ENCODE data around the gene PINLYP.
"Not testable (repeated sequence)": the region's sequence is repeated elsewhere in the genome, so short reads cannot be mapped to it uniquely, and the experiment has no call there.

The PINLYP gene

DNA sequence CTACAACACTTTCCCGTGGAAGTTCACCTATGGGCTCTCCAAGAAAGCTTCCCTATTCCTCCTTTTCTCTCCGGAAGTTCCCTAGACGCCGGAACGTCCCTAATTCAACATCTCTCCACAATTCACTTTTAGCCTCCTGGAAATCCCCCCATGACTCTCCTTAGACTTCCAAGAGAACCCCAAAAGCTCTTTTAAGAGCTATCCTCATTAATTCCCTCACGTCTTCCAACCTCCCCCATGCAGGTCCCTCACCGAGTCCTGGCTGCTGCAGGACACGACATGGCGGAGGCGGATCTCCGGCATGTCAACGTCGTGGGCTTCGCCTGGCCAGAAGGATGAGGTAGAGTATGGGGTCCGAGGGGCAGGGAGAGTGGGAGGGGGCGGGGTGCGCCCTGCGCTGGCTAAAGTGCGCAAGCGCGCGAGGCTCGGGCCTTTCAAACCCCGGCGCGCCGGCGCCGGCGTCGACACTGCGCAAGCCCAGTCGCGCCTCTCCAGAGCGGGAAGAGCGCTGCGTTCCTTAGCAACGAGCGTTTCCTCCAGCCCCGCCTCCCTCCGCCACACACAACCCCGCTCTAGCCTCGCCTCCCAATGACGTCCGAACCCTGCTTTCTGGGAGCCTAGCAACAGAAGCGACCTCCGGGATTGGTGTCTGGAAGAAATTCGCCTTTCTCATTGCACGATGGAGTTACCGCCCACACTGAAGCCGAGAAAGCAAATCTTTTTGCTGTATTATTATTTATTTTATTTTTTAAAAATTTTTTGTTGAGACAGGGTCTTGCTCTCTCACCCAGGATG is at the start of gene PINLYP, which contains the start of gene XRCC1:
Gene PINLYP, plus strand, starts transcription at position 646 of the 795 bp plus-strand sequence. CDS start 1,391 bp downstream, outside the sequence.
Gene XRCC1, minus strand, starts transcription at position 372 of the 795 bp plus-strand sequence. Its CDS starts 69 bp downstream, at position 303.
- DNase-seq (ENCODE audit: low read depth), result peak; percentile 93

DNA sequence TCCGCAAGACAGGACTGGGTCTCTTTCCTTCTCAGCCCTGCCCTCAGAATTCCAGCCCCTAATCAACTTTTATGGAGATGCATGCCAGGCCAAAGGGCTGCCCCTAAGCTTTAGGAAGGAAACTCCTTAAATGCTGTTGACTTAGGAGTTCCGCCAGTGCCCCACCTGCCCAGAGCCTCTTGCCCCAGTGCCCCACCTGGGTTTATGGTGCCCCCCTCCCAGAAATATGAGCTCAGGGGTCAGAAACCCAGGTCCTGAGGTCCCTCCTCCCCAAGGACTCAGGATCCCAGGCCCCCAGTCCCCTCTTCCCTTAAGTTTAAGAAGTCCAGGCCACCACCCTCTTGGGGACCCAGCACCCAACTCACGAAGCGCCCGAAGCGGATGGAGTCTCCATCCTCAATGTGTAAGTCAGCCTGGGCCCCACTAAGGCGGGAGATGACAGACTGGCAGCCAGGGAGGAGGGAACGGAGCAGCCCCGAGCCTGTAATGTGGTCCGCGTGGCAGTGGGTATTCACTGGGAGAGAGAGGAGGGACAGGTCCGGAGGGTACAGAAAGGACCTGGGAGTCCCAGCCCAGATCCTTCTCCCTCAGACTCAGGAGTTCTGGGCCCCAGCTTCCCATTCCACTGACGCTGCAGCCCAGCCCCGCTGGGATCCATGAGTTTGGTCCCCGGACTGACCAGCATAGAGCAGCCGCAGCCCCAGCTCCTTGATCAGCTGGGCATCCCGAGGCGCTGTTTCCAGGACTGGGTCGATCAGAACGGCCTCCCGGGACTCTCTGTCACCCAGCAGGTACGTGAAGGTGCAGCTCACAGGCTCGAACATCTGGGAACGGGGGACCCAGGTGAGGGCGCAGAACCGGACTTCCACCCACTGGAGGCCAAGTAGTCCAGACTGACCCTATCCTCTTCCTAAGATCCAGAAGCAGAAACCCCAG is 49.5 kb upstream of the PINLYP start:
- DNase-seq (ENCODE audit: low read depth), result no peak

DNA sequence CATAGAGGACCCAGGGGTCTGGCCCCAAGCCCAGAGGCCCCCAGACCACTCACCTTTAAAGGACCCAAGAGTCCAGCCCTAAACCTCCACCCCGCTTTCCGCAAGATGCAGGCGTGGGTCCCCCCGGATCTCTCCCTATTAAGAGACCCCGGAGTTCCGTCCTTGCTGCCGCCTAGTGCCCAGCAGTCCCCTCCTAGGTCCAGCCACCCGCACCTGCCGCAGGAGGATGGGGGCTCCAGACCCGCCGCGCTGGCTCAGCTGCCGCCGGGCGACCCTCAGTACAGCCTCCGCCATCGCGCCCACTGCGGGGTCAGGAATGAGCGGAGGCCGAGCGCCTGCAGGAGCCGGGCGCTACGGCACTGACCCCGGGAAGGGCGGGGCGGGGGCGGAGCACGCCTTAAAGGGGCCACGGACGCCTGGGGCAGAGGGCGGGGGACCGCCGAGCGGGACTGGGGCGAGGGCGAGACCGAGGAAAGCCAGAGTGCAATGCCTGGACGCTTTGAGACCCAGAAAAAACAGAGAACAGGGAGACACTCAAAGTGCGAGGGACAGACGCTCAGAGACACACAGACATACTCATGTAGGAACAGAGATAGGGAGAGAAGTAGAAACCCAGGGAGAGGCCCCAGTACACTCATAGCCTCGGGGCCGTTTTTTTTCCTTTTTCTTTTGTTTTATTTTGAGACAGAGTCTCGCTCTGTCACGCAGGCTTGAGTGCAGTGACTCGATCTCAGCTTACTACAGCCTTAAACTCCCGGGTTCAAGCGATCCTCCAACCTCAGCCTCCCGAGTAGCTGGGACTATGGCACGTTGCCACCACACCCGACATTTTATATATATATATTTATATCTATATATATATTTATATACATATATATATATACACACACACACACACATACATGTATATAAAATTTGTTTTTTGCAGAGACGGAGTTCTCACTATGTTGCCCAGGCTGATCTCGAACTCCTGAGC is 48.4 kb upstream of the PINLYP start, which contains the start of gene ETHE1:
Gene ETHE1, minus strand, starts transcription at position 318 of the 976 bp plus-strand sequence. Its CDS starts 24 bp downstream, at position 294.
- peak; percentile 60 for DNase-seq (ENCODE audit: low read depth)

DNA sequence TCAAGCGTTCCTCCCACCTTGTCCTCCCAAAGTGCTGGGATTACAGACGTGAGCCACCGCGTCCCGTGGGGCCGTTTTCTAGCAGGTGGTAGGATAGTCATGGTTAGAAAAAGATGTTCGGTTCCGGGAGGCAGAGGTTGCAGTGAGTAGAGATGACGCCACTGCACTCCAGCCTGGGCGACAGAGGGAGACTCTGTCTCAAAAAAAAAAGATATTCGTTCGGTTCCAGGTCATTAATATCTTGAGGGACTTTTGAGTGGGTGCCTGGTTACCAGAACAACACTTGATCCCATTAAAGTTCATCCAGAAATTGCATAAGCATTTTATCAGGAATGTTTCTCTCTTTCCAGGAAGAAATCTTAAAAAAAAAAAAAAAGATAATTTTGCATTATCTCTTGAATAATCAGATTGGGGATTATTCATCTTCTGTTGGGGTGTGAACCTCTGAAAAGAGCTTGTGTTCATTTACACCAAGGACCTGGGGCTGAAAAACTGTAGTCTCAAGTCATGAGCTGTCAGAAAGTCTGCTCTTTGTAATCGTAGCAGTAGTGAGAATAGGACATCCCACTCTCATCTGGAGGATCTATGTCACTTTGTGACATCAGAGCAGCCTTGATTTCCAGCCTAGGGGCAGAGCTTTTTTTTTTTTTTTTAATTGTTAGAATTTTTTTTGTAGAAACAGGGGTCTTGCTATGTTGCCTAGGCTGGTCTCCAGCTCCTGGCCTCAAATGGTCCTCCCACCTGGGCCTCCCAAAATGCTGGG is 47.6 kb upstream of the PINLYP start:
- no peak for DNase-seq (ENCODE audit: low read depth)

DNA sequence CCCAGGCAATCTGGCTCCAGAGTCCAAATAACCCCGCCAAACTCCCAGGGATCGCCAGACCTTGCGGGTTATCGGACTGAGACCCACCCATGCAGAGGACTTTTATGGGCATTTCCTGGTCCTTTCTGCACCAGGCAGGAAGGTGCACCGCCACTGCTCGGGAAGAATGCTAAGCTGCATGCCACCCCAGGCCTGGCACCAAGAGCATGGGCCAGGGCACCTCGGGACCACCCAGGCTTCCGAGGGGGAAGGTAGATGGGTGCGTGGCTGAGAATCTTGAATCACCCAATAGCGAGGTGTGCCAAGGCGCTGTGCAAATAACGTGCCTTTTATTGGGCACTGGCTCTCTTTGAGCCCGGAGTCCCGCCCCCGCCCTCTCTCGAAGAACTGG is 43.0 kb upstream of the PINLYP start:
- no peak for DNase-seq (ENCODE audit: low read depth)

DNA sequence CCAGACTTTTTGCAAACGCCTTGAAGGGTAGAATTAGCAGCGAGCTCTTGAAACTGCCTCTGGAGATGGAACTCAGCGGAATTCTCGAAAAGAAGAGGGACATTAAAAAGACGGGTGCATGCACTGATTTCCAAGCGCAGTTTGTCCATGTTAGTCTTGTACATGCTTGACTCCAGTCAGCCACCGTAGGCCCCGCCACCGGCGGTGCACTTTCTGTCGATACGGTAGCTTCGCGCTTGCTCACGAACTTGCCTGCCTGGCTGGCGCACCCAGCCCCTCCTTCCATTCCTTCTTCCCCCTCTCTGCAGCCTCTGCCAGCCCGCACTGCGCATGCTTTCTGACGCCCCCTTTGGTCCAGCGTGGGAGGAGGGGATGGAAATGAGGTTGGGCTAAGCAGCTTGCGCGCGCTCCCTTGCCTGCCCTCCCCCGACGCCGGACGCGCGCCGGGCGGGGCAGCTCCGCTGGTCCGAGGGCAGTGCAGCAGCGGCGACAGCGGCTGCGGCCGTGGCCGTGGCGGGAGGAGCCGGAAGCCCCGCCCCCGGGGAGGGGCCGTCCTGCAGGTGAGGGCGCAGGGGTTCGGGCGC is 42.5 kb upstream of the PINLYP start, which contains the start of gene ZNF575:
Gene ZNF575, plus strand, starts transcription at position 227 of the 584 bp plus-strand sequence. CDS start 1,235 bp downstream, outside the sequence.
- DNase-seq (ENCODE audit: low read depth), result peak; percentile 75

DNA sequence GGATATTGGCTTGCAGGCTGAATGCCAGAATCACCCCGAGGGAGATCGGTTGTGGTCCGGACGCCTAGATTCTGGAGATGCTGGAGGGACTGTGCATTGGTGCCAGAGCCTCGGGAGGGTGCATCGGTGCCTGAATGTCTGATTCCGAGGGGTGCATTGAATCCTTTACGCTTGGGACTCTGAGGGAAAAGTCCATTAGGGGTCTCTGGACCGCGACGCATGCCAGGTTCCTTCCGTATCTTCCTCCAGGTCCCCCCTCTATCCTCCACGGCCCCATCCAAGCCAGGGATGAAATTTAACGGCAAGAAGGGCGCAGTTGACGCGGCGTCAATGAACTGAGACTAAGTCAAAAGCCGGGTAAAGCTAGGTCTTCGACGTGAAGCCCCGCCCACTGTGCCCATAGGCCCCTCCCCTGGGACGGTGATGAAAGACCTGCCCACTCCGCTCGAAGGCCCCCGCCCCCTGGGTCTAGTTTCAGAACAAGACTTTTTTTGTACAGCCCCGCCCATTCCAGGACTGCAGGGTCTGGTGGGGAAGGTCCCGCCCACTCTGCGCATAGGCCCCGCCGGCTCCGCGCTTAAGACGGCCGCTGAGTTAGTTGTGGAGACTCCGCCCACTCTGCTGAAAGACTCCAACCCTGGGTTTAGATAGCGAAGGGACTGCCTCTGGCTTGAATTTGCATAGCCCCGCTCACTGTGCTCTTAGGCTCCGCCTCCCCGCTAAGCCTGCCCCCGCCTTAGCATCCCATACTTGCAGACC is 41.9 kb upstream of the PINLYP start:
- DNase-seq (ENCODE audit: low read depth), result peak; percentile 91

DNA sequence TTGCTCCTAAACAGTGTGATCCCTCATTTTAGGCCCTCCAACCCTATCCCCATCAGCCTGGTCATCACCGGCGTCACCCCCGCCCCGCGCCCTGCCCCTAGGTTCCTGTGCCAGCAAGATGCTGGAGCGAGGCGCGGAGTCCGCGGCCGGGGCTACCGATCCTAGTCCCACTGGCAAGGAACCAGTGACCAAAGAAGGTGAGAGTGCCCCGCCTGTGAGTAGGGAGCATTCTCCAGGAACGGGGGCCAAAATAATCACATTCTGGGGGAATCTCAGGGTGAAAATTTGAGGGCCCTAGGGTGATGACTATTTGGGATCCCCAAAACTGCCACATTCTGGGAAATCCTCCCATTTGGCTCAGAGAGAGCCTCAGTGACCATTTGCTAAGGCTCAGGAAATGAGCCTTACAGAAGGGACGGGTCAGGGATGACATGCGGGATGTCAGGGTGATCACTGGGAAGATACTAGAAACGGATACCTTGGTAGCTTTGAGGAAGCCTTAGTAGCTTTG is 41.2 kb upstream of the PINLYP start:
- no peak for DNase-seq (ENCODE audit: low read depth)

DNA sequence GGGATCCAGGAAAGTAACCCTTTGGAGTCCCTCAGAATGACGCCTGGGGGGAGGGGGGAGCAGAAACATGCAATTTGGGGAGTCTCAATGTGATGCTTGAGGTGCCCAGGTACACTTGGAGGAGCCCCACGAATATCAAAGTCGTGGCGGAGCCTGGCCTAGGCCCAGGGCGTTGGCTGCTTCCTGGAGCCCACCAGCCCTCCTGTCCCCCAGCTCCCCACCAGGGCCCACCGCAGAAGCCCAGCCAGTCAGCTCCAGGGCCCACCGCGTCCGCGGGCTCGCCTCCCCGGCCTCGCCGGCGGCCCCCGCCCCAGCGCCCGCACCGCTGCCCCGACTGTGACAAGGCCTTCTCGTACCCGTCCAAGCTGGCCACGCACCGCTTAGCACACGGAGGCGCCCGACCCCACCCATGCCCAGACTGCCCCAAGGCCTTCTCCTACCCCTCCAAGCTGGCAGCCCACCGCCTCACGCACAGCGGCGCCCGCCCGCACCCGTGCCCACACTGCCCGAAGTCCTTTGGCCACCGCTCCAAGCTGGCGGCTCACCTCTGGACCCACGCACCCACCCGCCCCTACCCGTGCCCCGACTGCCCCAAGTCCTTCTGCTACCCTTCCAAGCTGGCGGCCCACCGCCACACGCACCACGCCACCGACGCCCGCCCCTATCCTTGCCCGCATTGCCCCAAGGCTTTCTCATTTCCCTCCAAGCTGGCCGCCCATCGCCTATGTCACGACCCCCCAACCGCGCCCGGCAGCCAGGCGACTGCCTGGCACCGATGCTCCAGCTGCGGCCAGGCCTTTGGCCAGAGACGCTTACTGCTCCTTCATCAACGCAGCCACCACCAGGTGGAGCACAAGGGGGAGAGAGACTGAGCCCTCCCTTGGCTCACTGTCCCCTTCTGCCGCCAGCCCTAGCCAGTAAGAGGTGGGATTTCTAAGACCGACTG is 40.5 kb upstream of the PINLYP start:
- peak; percentile 12 for DNase-seq (ENCODE audit: low read depth)

DNA sequence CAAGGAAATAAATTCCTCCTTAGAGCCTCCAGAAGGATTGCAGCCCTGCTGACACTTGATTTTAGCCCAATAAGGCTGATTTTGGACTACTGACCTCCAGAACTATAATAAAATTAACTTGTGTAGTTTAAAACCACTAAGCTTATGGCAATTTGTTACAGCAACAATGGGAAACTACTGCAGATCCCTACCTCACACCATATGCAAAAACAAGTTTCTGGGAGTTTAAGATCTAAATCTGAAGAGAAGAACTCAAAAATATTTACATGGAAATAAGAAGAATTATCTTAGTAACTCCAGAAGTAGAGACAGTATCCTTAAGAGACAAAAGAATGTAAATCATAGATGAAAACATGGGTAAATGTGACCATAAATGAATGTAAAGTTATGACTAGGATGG is 36.7 kb upstream of the PINLYP start:
- DNase-seq (ENCODE audit: low read depth), result no peak

DNA sequence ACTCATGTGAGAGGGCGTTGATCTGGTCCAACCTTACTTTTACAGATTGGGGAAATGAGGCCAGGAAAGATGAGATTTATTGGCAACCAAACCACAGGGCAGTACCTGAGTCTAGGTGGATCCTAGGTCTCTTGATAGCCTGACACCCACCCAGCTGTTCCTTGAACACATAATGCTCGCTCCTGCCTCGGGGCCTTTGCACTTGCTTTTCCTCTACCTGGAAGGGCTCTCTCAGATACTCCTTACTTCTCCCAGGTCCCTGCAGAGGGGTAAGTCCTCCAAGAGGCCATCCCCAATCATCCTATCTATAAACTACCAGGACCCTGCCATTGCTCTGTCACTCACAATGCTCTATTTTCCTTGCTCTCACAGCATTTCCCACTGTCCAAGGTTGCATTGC is 35.2 kb upstream of the PINLYP start:
- DNase-seq (ENCODE audit: low read depth), result no peak

DNA sequence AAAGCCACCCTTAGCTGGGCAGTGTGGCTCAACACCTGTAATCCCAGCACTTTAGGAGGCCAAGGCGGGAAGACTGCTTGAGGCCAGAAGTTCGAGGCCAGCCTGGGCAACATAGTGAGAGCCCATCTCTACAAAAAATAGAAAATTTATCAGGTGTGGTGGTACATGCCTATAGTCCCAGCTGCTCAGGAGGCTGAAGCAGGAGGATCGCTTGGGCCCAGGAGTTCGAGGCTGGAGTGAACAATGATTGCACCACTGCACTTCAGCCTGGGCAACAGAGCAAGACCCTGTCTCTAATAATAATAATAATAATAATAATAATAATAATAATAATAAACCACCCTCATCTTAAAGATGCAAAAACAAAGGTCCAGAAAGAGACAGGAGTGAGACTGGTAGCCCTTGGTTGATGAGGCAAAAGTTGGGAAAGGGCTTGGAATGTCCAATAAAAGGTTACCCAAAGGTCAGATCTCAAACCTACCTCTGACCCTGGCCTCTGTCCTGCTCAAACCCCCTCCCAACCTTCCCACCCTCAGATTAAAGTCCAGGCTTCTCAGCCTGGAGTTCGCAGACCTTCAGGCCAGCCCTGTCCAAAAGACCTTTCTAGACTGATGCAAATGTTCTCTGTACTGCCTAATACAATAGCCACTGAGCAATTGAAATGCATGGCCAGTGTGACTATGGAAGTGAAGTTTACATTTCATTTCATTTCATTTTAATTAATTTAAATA is 33.5 kb upstream of the PINLYP start:
- no peak for DNase-seq (ENCODE audit: low read depth)

DNA sequence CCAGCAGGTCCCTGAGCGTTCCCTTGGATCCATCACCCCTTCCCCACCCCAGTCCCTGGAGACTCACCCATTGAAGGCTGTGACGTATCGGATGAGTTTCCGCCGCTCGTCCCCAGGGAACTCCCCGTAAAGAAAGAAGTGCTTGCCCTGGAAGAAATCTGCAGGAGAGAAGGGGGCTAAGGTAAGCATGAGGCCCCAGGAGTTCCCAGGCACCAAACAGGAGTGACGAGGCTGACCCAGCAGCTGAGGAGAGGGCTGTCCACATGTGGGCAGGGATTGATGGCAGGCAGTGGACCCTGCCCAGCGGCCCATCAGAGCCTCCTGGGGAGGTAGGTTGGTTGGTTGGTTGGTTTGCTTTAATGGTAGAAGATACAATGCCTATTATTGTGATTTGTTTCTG is 31.5 kb upstream of the PINLYP start:
- DNase-seq (ENCODE audit: low read depth), result no peak

DNA sequence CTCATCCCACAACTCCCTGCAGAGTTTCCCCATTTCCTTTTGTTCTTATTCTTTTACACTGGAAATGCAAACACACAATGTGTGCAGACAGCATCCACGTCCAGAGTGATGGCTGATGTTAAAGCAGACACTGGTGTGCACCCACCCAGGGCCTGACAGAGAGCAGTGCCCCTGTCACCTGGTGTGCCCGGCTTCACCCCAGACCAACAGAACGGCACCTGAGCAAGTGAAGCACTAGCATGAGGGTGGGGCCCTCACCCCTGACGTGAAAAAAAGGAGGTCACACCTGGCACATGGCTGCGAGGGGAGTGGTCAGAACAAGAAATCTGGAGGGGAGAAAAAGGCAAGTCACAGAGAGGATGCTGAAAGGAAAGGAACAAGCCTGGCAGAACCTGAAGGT is 30.3 kb upstream of the PINLYP start:
- DNase-seq (ENCODE audit: low read depth), result no peak

DNA sequence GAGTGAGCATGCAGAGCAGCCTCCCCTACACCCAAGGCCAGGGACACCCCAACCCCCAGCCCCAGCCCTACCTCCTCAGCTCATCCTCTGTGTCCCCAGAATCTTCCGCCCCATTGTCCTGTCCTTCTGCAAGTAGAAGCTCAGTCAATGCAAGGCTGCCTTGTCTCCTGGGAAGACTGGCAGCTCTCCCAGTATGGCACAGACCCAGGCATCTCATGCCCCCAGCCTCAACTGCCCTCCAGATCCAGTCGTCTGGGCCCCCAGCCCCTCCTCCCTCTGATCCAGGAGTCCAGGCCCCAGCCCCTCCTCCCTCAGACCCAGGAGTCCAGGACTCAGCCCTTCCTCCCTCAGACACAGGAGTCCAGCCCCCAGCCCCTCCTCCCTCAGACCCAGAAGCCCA is 29.6 kb upstream of the PINLYP start:
- DNase-seq (ENCODE audit: low read depth), result no peak

DNA sequence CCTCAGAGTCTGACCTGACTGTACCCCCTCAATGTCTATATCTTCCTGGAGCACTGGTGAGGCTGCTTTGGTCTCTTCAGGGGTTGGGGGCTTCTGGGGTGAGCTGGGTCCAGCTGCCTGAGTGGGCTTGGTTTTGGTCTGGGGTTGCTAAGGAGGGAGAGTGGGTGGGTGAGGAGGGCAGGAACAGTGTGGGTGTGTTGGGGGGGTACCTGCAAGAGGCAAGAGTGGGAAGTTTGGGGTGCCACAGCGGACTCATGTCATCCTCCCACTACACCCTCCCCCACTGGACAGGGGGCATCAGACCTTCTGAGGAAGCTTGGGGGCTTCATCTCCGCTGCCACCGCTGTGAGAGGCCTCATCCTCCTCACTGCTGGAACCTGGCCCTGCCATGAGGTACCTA is 29.0 kb upstream of the PINLYP start:
- no peak for DNase-seq (ENCODE audit: low read depth)

DNA sequence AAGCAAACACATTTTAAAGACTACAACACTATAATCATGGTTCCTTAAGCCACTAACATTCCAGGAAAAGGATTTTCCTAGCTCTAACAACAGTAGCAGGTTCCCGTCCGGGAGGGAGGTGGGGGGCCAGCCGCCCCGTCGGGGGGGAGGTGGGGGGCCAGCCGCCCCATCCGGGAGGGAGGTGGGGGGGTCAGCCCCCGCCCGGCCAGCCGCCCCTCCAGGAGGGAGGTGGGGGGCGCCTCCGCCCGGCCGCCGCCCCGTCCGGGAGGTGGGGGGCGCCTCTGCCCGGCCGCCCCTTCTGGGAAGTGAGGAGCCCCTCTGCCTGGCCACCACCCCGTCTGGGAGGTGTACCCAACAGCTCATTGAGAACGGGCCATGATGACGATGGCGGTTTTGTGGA is 27.7 kb upstream of the PINLYP start:
- DNase-seq (ENCODE audit: low read depth), result not testable (repeated sequence)

All from activated gamma-delta T cell treated with anti-CD3 and anti-CD28 coated beads, Interleukin-2, amount 50 U/mL, for 16 hours (primary cell).